ENCODE results near the gene SENP3. TPM values are rescaled to one million over a fixed set of nuclear protein-coding genes. Genes with fewer than 3 reads are reported as not detected.
A peak's percentile ranks its signal among the peaks of the same experiment; 100 is the strongest.

SENP3 gene
- total RNA-seq, 2 donors from 2014 or later, result 41.8 to 55.3 TPM

GRCh38 chr17:7559320-7560171, 2.2 kb upstream of the SENP3 start:
- H3K36me3 Mint-ChIP-seq (ENCODE audit: insufficient read depth in 2 of 2), result peaks cover 0 to 2% of the 10 kb centered on the region in 2 donors
- DNase-seq, result no peak
- H3K27ac Mint-ChIP-seq, result no peak overlapping the region
- no peaks in the 10 kb centered on the region for H3K27me3 Mint-ChIP-seq (ENCODE audit: low read depth)
- H3K4me1 Mint-ChIP-seq (ENCODE audit: low read depth), result peaks cover 59% of the 10 kb centered on the region
- ATAC-seq (replicated peaks in 1 of 2), result no peak
- H3K4me3 Mint-ChIP-seq, result peak overlapping the region; percentile 92 to 97
- H3K9me3 Mint-ChIP-seq, result no peaks in the 10 kb centered on the region

- H3K36me3 Mint-ChIP-seq (ENCODE audit: insufficient read depth in 2 of 2), result peaks cover 1 to 2% of the 10 kb centered on the region in 2 donors
- peak; percentile 70 to 77 for DNase-seq
- peak overlapping the region; percentile 93 for H3K27ac Mint-ChIP-seq
- ATAC-seq (replicated peaks in 1 of 2), result peak; percentile 40 to 43
- H3K27me3 Mint-ChIP-seq (ENCODE audit: low read depth), result no peaks in the 10 kb centered on the region
- H3K9me3 Mint-ChIP-seq, result no peaks in the 10 kb centered on the region
- H3K4me3 Mint-ChIP-seq, result peak overlapping the region; percentile 92 to 97
- H3K4me1 Mint-ChIP-seq (ENCODE audit: low read depth), result peaks cover 57% of the 10 kb centered on the region
Measured at GRCh38 chr17:7560172-7561027, 1.3 kb upstream of the SENP3 start.

GRCh38 chr17:7561028-7561575, 617 bp upstream of the SENP3 start:
- Mint-ChIP-seq H3K4me1 (ENCODE audit: low read depth) (peaks cover 56% of the 10 kb centered on the region), H3K27me3 (ENCODE audit: low read depth) (no peaks in the 10 kb centered on the region), H3K27ac (peak overlapping the region; percentile 93), H3K4me3 (peak overlapping the region; percentile 92 to 97), H3K9me3 (no peaks in the 10 kb centered on the region), H3K36me3 (ENCODE audit: insufficient read depth in 2 of 2) (peaks cover 5% of the 10 kb centered on the region in 2 donors)
- ATAC-seq (replicated peaks in 1 of 2) (peak; percentile 75 to 77), DNase-seq (peak; percentile 89 to 91)

- Mint-ChIP-seq H3K4me3 (peak overlapping the region; percentile 92 to 97), H3K4me1 (ENCODE audit: low read depth) (peaks cover 58% of the 10 kb centered on the region), H3K36me3 (ENCODE audit: insufficient read depth in 2 of 2) (peaks cover 5% of the 10 kb centered on the region in 2 donors), H3K27ac (peak overlapping the region; percentile 93), H3K27me3 (ENCODE audit: low read depth) (no peaks in the 10 kb centered on the region), H3K9me3 (no peaks in the 10 kb centered on the region)
- ATAC-seq (replicated peaks in 1 of 2), result peak in 1 of 2 donors; percentile 1
- DNase-seq, result no peak
Measured at GRCh38 chr17:7562208-7562605, 488 bp downstream of the SENP3 start.

- Mint-ChIP-seq H3K9me3 (no peaks in the 10 kb centered on the region), H3K4me3 (peak overlapping the region; percentile 92 to 97), H3K27me3 (ENCODE audit: low read depth) (no peaks in the 10 kb centered on the region), H3K27ac (no peak overlapping the region), H3K4me1 (ENCODE audit: low read depth) (peaks cover 50% of the 10 kb centered on the region), H3K36me3 (ENCODE audit: insufficient read depth in 2 of 2) (peaks cover 7% of the 10 kb centered on the region in 2 donors)
- ATAC-seq (replicated peaks in 1 of 2) (no peak), DNase-seq (no peak)
Measured at GRCh38 chr17:7563115-7563869, 1.6 kb downstream of the SENP3 start.

GRCh38 chr17:7569571-7569970, 7.9 kb downstream of the SENP3 start:
- no peaks in the 10 kb centered on the region for H3K9me3 Mint-ChIP-seq
- H3K4me1 Mint-ChIP-seq (ENCODE audit: low read depth), result peaks cover 46% of the 10 kb centered on the region
- no peak overlapping the region for H3K27ac Mint-ChIP-seq
- H3K27me3 Mint-ChIP-seq (ENCODE audit: low read depth), result no peaks in the 10 kb centered on the region
- ATAC-seq (replicated peaks in 1 of 2), result no peak
- no peak overlapping the region for H3K4me3 Mint-ChIP-seq
- H3K36me3 Mint-ChIP-seq (ENCODE audit: insufficient read depth in 2 of 2), result peaks cover 18 to 28% of the 10 kb centered on the region in 2 donors
- DNase-seq, result no peak

- Mint-ChIP-seq H3K4me3 (no peak overlapping the region), H3K27ac (no peak overlapping the region), H3K9me3 (no peaks in the 10 kb centered on the region), H3K4me1 (ENCODE audit: low read depth) (peaks cover 52% of the 10 kb centered on the region), H3K27me3 (ENCODE audit: low read depth) (no peaks in the 10 kb centered on the region), H3K36me3 (ENCODE audit: insufficient read depth in 2 of 2) (peaks cover 26 to 35% of the 10 kb centered on the region in 2 donors)
- DNase-seq (no peak), ATAC-seq (replicated peaks in 1 of 2) (no peak)
Measured at GRCh38 chr17:7570351-7570750, 8.6 kb downstream of the SENP3 start.

GRCh38 chr17:7572338-7572587, 10.5 kb downstream of the SENP3 start:
- Mint-ChIP-seq H3K27ac (peak overlapping the region; percentile 98), H3K27me3 (ENCODE audit: low read depth) (no peaks in the 10 kb centered on the region), H3K4me1 (ENCODE audit: low read depth) (peaks cover 65% of the 10 kb centered on the region), H3K4me3 (peak overlapping the region; percentile 98 to 99), H3K9me3 (no peaks in the 10 kb centered on the region), H3K36me3 (ENCODE audit: insufficient read depth in 2 of 2) (peaks cover 24 to 44% of the 10 kb centered on the region in 2 donors)
- ATAC-seq (replicated peaks in 1 of 2), result no peak
- DNase-seq, result peak in 1 of 2 donors; percentile 99

GRCh38 chr17:7572588-7573323, 11.0 kb downstream of the SENP3 start:
- peak in 1 of 2 donors; percentile 100 for DNase-seq
- H3K36me3 Mint-ChIP-seq (ENCODE audit: insufficient read depth in 2 of 2), result peaks cover 25 to 41% of the 10 kb centered on the region in 2 donors
- peak; percentile 86 for ATAC-seq (replicated peaks in 1 of 2)
- peak overlapping the region; percentile 98 for H3K27ac Mint-ChIP-seq
- no peaks in the 10 kb centered on the region for H3K27me3 Mint-ChIP-seq (ENCODE audit: low read depth)
- H3K4me3 Mint-ChIP-seq, result peak overlapping the region; percentile 98 to 99
- peaks cover 70% of the 10 kb centered on the region for H3K4me1 Mint-ChIP-seq (ENCODE audit: low read depth)
- no peaks in the 10 kb centered on the region for H3K9me3 Mint-ChIP-seq

- peaks cover 28 to 43% of the 10 kb centered on the region in 2 donors for H3K36me3 Mint-ChIP-seq (ENCODE audit: insufficient read depth in 2 of 2)
- DNase-seq (peak; percentile 89 to 90), ATAC-seq (replicated peaks in 1 of 2) (peak; percentile 44 to 45)
Measured at GRCh38 chr17:7573324-7574080, 11.8 kb downstream of the SENP3 start.

GRCh38 chr17:7574176-7574953, 12.6 kb downstream of the SENP3 start:
- Mint-ChIP-seq H3K9me3 (no peaks in the 10 kb centered on the region), H3K27ac (peak overlapping the region; percentile 93), H3K36me3 (ENCODE audit: insufficient read depth in 2 of 2) (peaks cover 30 to 46% of the 10 kb centered on the region in 2 donors), H3K4me3 (peak overlapping the region; percentile 98 to 99), H3K4me1 (ENCODE audit: low read depth) (peaks cover 86% of the 10 kb centered on the region), H3K27me3 (ENCODE audit: low read depth) (no peaks in the 10 kb centered on the region)
- DNase-seq (no peak), ATAC-seq (replicated peaks in 1 of 2) (no peak)

More at GRCh38 chr17:7573324-7574080, 11.8 kb downstream of the SENP3 start:
- H3K27ac Mint-ChIP-seq, result peak overlapping the region; percentile 98
- no peaks in the 10 kb centered on the region for H3K9me3 Mint-ChIP-seq
- peak overlapping the region; percentile 98 to 99 for H3K4me3 Mint-ChIP-seq
- H3K4me1 Mint-ChIP-seq (ENCODE audit: low read depth), result peaks cover 77% of the 10 kb centered on the region
- no peaks in the 10 kb centered on the region for H3K27me3 Mint-ChIP-seq (ENCODE audit: low read depth)

Measured in activated T-cell treated with anti-CD3 and anti-CD28 coated beads, Interleukin-2, amount 50 U/mL, for 72 hours (primary cell).